Nephron progenitor cell (in vitro differentiated cells): Measurements from ENCODE around the gene OPHN1.

ENCODE experiments used
- DNase-seq: peaks from one replicate; pipeline ENCODE4 v3.0.0; 2021
- H3K27ac Mint-ChIP-seq: 2 replicates; pipeline ENCODE4 v1.8.0; 2021; ENCODE audit warnings: mild to moderate bottlenecking, moderate library complexity, mixed read lengths
- H3K27me3 Mint-ChIP-seq: 2 replicates; pipeline ENCODE4 v1.8.0; 2021; ENCODE audit warnings: mild to moderate bottlenecking, low read depth, mixed read lengths; ENCODE audit not compliant: poor library complexity
- H3K36me3 Mint-ChIP-seq: 2 replicates; pipeline ENCODE4 v1.8.0; 2021; ENCODE audit warnings: low read depth, mixed read lengths
- H3K4me1 Mint-ChIP-seq: 2 replicates; pipeline ENCODE4 v1.8.0; 2021; ENCODE audit warnings: mixed read lengths
- H3K4me3 Mint-ChIP-seq: 2 replicates; pipeline ENCODE4 v1.8.0; 2021; ENCODE audit warnings: mild to moderate bottlenecking, moderate library complexity, mixed read lengths
- H3K9me3 Mint-ChIP-seq: 2 replicates; pipeline ENCODE4 v1.8.0; 2021; ENCODE audit warnings: mild to moderate bottlenecking, moderate library complexity, mixed read lengths
- CTCF ChIP-seq: fragments of 200-600 bp; sonication (generic); IDR thresholded peaks from 2 replicates; pipeline ENCODE4 v1.5.0; 2021; ENCODE audit warnings: antibody characterized with exemption

Gene OPHN1

GRCh38 chrX:68113837-68114572, 319.3 kb downstream of the OPHN1 start:
- H3K9me3 Mint-ChIP-seq: peaks cover 9% of the 10 kb centered on the region
- H3K27me3 Mint-ChIP-seq: no peaks in the 10 kb centered on the region
- peaks cover 5% of the 10 kb centered on the region for H3K36me3 Mint-ChIP-seq
- H3K27ac Mint-ChIP-seq: no peak overlapping the region
- no peak for TF ChIP-seq CTCF
- DNase-seq: no peak
- H3K4me1 Mint-ChIP-seq: no peaks in the 10 kb centered on the region
- H3K4me3 Mint-ChIP-seq: no peak overlapping the region

- H3K4me3 Mint-ChIP-seq: no peak overlapping the region
- no peak for DNase-seq
- peaks cover 9% of the 10 kb centered on the region for H3K9me3 Mint-ChIP-seq
- TF ChIP-seq CTCF: no peak
- no peaks in the 10 kb centered on the region for H3K27me3 Mint-ChIP-seq
- H3K4me1 Mint-ChIP-seq: no peaks in the 10 kb centered on the region
- H3K27ac Mint-ChIP-seq: no peak overlapping the region
- peaks cover 5% of the 10 kb centered on the region for H3K36me3 Mint-ChIP-seq
Observed at GRCh38 chrX:68112321-68112720, 321.0 kb downstream of the OPHN1 start.

GRCh38 chrX:68109162-68109561, 324.1 kb downstream of the OPHN1 start:
- no peak for DNase-seq
- H3K27me3 Mint-ChIP-seq: no peaks in the 10 kb centered on the region

GRCh38 chrX:68098431-68098830, 334.9 kb downstream of the OPHN1 start:
- H3K27ac Mint-ChIP-seq: no peak overlapping the region

More at GRCh38 chrX:68109162-68109561, 324.1 kb downstream of the OPHN1 start:
- no peak overlapping the region for H3K27ac Mint-ChIP-seq
- no peak overlapping the region for H3K4me3 Mint-ChIP-seq
- no peak for TF ChIP-seq CTCF
- peaks cover 16% of the 10 kb centered on the region for H3K36me3 Mint-ChIP-seq
- H3K4me1 Mint-ChIP-seq: no peaks in the 10 kb centered on the region
- H3K9me3 Mint-ChIP-seq: peaks cover 20% of the 10 kb centered on the region

GRCh38 chrX:68090266-68090665, 343.0 kb downstream of the OPHN1 start:
- Mint-ChIP-seq H3K4me1 (no peaks in the 10 kb centered on the region), H3K4me3 (no peak overlapping the region), H3K36me3 (no peaks in the 10 kb centered on the region), H3K27me3 (no peaks in the 10 kb centered on the region), H3K27ac (no peak overlapping the region), H3K9me3 (peaks cover 13% of the 10 kb centered on the region)
- no peak for TF ChIP-seq CTCF
- no peak for DNase-seq

More at GRCh38 chrX:68098431-68098830, 334.9 kb downstream of the OPHN1 start:
- no peaks in the 10 kb centered on the region for H3K36me3 Mint-ChIP-seq
- DNase-seq: no peak
- peaks cover 3% of the 10 kb centered on the region for H3K27me3 Mint-ChIP-seq
- no peaks in the 10 kb centered on the region for H3K4me1 Mint-ChIP-seq
- no peak overlapping the region for H3K4me3 Mint-ChIP-seq
- peaks cover 35% of the 10 kb centered on the region for H3K9me3 Mint-ChIP-seq
- no peak for TF ChIP-seq CTCF

GRCh38 chrX:68087526-68087925, 345.8 kb downstream of the OPHN1 start:
- DNase-seq: no peak
- TF ChIP-seq CTCF: no peak
- Mint-ChIP-seq H3K27ac (no peak overlapping the region), H3K36me3 (no peaks in the 10 kb centered on the region), H3K4me1 (no peaks in the 10 kb centered on the region), H3K9me3 (peaks cover 21% of the 10 kb centered on the region), H3K27me3 (no peaks in the 10 kb centered on the region), H3K4me3 (no peak overlapping the region)
